H9 (cell line): ENCODE measurements around the gene CCDC69. TPM values are rescaled to one million over a fixed set of nuclear protein-coding genes. Genes with fewer than 3 reads are reported as not detected.

Experiments used
- DNase-seq: peaks from one replicate; pipeline ENCODE4 v3.0.0-alpha.2; 2017
- H2AFZ ChIP-seq: one replicate; pipeline ENCODE4 v1.6.1; 2013; ENCODE audit warnings: mild to moderate bottlenecking, low read length, control low read depth, moderate library complexity
- H2AK5ac ChIP-seq: 2 replicates; pipeline ENCODE4 v1.6.1; 2013; ENCODE audit warnings: low read length, control low read depth, mixed read lengths; ENCODE audit not compliant: insufficient read length
- H2BK120ac ChIP-seq: one replicate; pipeline ENCODE4 v1.6.1; 2013; ENCODE audit warnings: low read depth, mild to moderate bottlenecking, low read length, control low read depth, inconsistent platforms; ENCODE audit not compliant: poor library complexity, severe bottlenecking
- H2BK12ac ChIP-seq: 2 replicates; pipeline ENCODE4 v1.6.1; 2013; ENCODE audit warnings: low read length, control low read depth, mixed read lengths, low read depth; ENCODE audit not compliant: insufficient read length
- H2BK15ac ChIP-seq: 2 replicates; pipeline ENCODE4 v1.6.1; 2013; ENCODE audit warnings: low read depth, low read length, control low read depth
- H2BK20ac ChIP-seq: one replicate; pipeline ENCODE4 v1.6.1; 2013; ENCODE audit warnings: low read depth, mild to moderate bottlenecking, low read length, control low read depth, inconsistent platforms; ENCODE audit not compliant: poor library complexity, severe bottlenecking
- H2BK5ac ChIP-seq: 2 replicates; pipeline ENCODE4 v1.6.1; 2013; ENCODE audit warnings: low read length, control low read depth, mixed read lengths; ENCODE audit not compliant: insufficient read length
- H3K14ac ChIP-seq: 2 replicates; pipeline ENCODE4 v1.6.1; 2013; ENCODE audit warnings: low read length, control low read depth; ENCODE audit not compliant: insufficient read depth
- H3K18ac ChIP-seq: 2 replicates; pipeline ENCODE4 v1.6.1; 2013; ENCODE audit warnings: low read depth, mild to moderate bottlenecking, mixed read lengths, low read length, control low read depth; ENCODE audit not compliant: insufficient read length
- H3K23ac ChIP-seq: 2 replicates; pipeline ENCODE4 v1.6.1; 2013; ENCODE audit warnings: low read length, control low read depth, mixed read lengths, low read depth; ENCODE audit not compliant: insufficient read length
- H3K23me2 ChIP-seq: 2 replicates; pipeline ENCODE4 v1.6.1; 2013; ENCODE audit warnings: low read depth, mild to moderate bottlenecking, mixed read lengths, low read length, control low read depth; ENCODE audit not compliant: insufficient read length, poor library complexity, severe bottlenecking
- H3K27ac ChIP-seq: 2 replicates; pipeline ENCODE4 v1.5.1; 2013; ENCODE audit warnings: low read length, control low read depth, mixed read lengths, low read depth; ENCODE audit not compliant: insufficient read length
- H3K27me3 ChIP-seq: 2 replicates; pipeline ENCODE4 v1.6.1; 2013; ENCODE audit warnings: low read length, control low read depth, inconsistent platforms; ENCODE audit not compliant: insufficient read depth
- H3K4ac ChIP-seq: 2 replicates; pipeline ENCODE4 v1.6.1; 2013; ENCODE audit warnings: low read depth, mild to moderate bottlenecking, control low read depth, inconsistent platforms, low read length, moderate library complexity
- H3K4me1 ChIP-seq: 2 replicates; pipeline ENCODE4 v1.6.1; 2013; ENCODE audit warnings: low read length, control low read depth, inconsistent platforms; ENCODE audit not compliant: insufficient read depth
- H3K4me2 ChIP-seq: 2 replicates; pipeline ENCODE4 v1.6.1; 2013; ENCODE audit warnings: low read length, control low read depth, mixed read lengths; ENCODE audit not compliant: insufficient read length, insufficient read depth
- H3K56ac ChIP-seq: 2 replicates; pipeline ENCODE4 v1.6.1; 2013; ENCODE audit warnings: low read depth, mild to moderate bottlenecking, mixed read lengths, low read length, control low read depth; ENCODE audit not compliant: insufficient read length
- H3K79me1 ChIP-seq: 2 replicates; pipeline ENCODE4 v1.6.1; 2013; ENCODE audit warnings: low read depth, mild to moderate bottlenecking, moderate library complexity, low read length, control low read depth, inconsistent platforms; ENCODE audit not compliant: insufficient read depth, poor library complexity, severe bottlenecking
- H3K79me2 ChIP-seq: 2 replicates; pipeline ENCODE4 v1.6.1; 2013; ENCODE audit warnings: low read length, control low read depth, inconsistent platforms; ENCODE audit not compliant: insufficient read depth
- H3K9ac ChIP-seq: 2 replicates; pipeline ENCODE4 v1.6.1; 2013; ENCODE audit warnings: low read length, control low read depth, mixed read lengths; ENCODE audit not compliant: insufficient read length; ENCODE audit errors: extremely low read depth
- H3K9me3 ChIP-seq: one replicate; pipeline ENCODE4 v1.6.1; 2013; ENCODE audit warnings: low read depth, low read length, inconsistent platforms; ENCODE audit not compliant: control insufficient read depth
- H3T11ph ChIP-seq: one replicate; pipeline ENCODE4 v1.6.1; 2013; ENCODE audit warnings: mild to moderate bottlenecking, low read length, control low read depth, inconsistent platforms
- H4K20me1 ChIP-seq: one replicate; pipeline ENCODE4 v1.6.1; 2013; ENCODE audit not compliant: control insufficient read depth, insufficient read length, insufficient read depth
- H4K5ac ChIP-seq: 2 replicates; pipeline ENCODE4 v1.6.1; 2013; ENCODE audit warnings: low read depth, mild to moderate bottlenecking, mixed read lengths, low read length, control low read depth; ENCODE audit not compliant: insufficient read length
- H4K8ac ChIP-seq: replicated peaks from 2 replicates; pipeline ENCODE4 v1.6.1; 2013; ENCODE audit warnings: low read length, control low read depth, mixed read lengths, low read depth; ENCODE audit not compliant: insufficient read length
- H4K91ac ChIP-seq: 2 replicates; pipeline ENCODE4 v1.6.1; 2013; ENCODE audit warnings: low read depth, mild to moderate bottlenecking, moderate library complexity, mixed read lengths, low read length, control low read depth; ENCODE audit not compliant: insufficient read length
- H3K27ac Mint-ChIP-seq, 3 experiments: 2 replicates in 2 of 3; 3 replicates in 1 of 3; pipeline ENCODE4 v1.8.0; 2020 to 2021; ENCODE audit warnings: mixed read lengths in 3 of 3, mild to moderate bottlenecking in 1 of 3, moderate library complexity in 1 of 3
- H3K27me3 Mint-ChIP-seq: 2 replicates; pipeline ENCODE4 v1.8.0; 2021; ENCODE audit warnings: low read depth, mild to moderate bottlenecking, moderate library complexity, mixed read lengths
- H3K36me3 Mint-ChIP-seq, 3 experiments: 2 replicates in 2 of 3; 3 replicates in 1 of 3; pipeline ENCODE4 v1.8.0; 2020 to 2021; ENCODE audit warnings: low read depth in 3 of 3, mixed read lengths in 3 of 3; ENCODE audit not compliant: insufficient read depth in 1 of 3
- H3K4me1 Mint-ChIP-seq, 2 experiments: 2 replicates each; pipeline ENCODE4 v1.8.0; 2020; ENCODE audit warnings: mixed read lengths in 2 of 2
- H3K4me3 Mint-ChIP-seq, 2 experiments: 2 replicates in 1 of 2; 3 replicates in 1 of 2; pipeline ENCODE4 v1.8.0; 2020 to 2021; ENCODE audit warnings: mild to moderate bottlenecking in 2 of 2, mixed read lengths in 2 of 2, moderate library complexity in 1 of 2
- H3K9me3 Mint-ChIP-seq, 2 experiments: 2 replicates in 1 of 2; 3 replicates in 1 of 2; pipeline ENCODE4 v1.8.0; 2020; ENCODE audit warnings: mild to moderate bottlenecking in 2 of 2, mixed read lengths in 2 of 2, moderate library complexity in 1 of 2
- CTCF ChIP-seq: fragments of 200-600 bp; sonication (generic); conservative IDR thresholded peaks from 3 replicates; pipeline ENCODE4 v1.8.0; 2021; ENCODE audit warnings: antibody characterized with exemption, mild to moderate bottlenecking
- WGBS: extraction: QIAGEN DNeasy Blood & Tissue Kit; methylation state at CpG from one replicate; pipeline ENCODE4 v1.1.7; 2013; ENCODE audit warnings: missing lambda C conversion rate, low lambda C conversion rate, mixed read lengths; ENCODE audit not compliant: insufficient read length; ENCODE audit errors: extremely low coverage; 5-methylcytosine and 5-hydroxymethylcytosine counted together
- total RNA-seq: library from RNA; stranded (reverse); gene quantifications from 2 replicates; pipeline ENCODE4 v1.2.1, GENCODE V29; 2021

Gene CCDC69
- total RNA-seq, 1 experiment from 2014 or later = 5.3 TPM

GRCh38 chr5:151219138-151219537 is 4.8 kb downstream of the CCDC69 start:
- Histone ChIP-seq H2BK15ac (no peak overlapping the region), H3K4me1 (no peaks in the 10 kb centered on the region), H3K18ac (no peak overlapping the region), H2BK5ac (no peak overlapping the region), H3K27ac (no peak overlapping the region), H3T11ph (no peak overlapping the region), H4K5ac (no peak overlapping the region), H3K79me2 (no peaks in the 10 kb centered on the region), H3K9ac (no peak overlapping the region), H2BK20ac (no peak overlapping the region), H4K91ac (no peak overlapping the region), H3K4ac (no peak overlapping the region), H3K23me2 (peaks cover 3% of the 10 kb centered on the region), H4K20me1 (no peaks in the 10 kb centered on the region), H3K56ac (no peak overlapping the region), H2BK120ac (no peak overlapping the region), H2AFZ (no peak overlapping the region), H2BK12ac (no peak overlapping the region), H3K79me1 (no peaks in the 10 kb centered on the region), H3K9me3 (no peaks in the 10 kb centered on the region), H3K4me2 (no peak overlapping the region), H3K14ac (no peak overlapping the region), H4K8ac (no peak overlapping the region), H3K27me3 (no peaks in the 10 kb centered on the region), H2AK5ac (no peak overlapping the region), H3K23ac (no peak overlapping the region)
- no peak overlapping the region; a peak in 1 of 7 replicates for H3K27ac Mint-ChIP-seq
- H3K9me3 Mint-ChIP-seq = no peaks in the 10 kb centered on the region
- DNase-seq = no peak
- no CpG with 5 or more reads among the region's 9 CpGs for WGBS
- H3K4me3 Mint-ChIP-seq = no peak overlapping the region
- peaks cover 17% of the 10 kb centered on the region for H3K27me3 Mint-ChIP-seq
- H3K36me3 Mint-ChIP-seq = peaks cover 0 to 2% (median 0%) of the 10 kb centered on the region in 3 experiments; a peak in 1 of 7 replicates
- H3K4me1 Mint-ChIP-seq = peaks cover 12 to 14% of the 10 kb centered on the region in 2 experiments
- no peak for TF ChIP-seq CTCF
